ENCODE data around the gene ASTL. TPM values are rescaled to one million over a fixed set of nuclear protein-coding genes. Genes with fewer than 3 reads are reported as not detected.

Gene ASTL
- total and polyA plus RNA-seq, 9 of the 15 experiments (the other 6 are each of a cell fraction or from before 2014, with no cell fraction given) = not detected

DNA sequence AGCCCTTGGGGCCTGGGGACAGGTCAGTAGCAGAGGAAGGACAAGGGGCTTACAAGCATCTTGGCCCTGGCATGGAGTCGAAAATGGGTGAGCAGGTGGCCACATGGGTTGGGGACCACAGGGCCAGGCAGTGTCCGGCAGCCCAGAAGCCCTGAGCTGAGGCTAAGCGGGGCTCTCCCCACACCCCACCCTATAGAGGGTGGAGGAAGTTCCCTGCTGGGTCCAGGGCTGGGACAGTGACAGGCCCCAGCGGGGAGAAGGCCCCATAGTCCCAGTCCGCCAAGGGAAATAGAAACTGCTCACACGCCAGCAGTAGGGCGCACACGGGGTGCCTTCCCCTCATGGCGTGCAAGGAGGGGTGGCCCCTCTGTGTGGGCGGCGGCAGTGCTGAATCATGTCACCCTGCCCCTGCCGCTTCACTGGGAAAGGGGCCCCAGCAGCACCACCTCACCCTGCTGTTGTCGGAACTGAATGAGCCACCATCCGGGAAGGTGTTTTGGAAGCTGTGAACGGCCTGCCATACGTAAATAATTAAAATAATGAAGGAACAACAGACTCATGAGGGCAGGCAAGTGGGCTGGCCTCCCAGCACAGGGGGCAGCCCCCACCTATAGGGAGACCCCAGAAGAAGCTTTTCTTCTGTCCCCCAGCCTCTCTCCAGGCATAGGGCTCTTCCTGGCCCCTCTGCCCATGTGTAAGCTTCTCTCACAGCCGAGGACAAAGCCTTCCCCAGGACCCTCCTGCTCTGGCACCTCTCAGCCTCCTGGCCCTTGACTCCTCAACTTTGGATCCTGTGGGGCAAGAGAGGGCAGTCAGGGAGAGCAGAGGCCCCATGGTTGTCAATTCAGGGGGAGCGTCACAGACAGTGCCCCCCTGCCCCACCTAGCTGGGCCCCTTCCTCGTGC, 19.6 kb upstream of the ASTL start (continued):
- TF ChIP-seq, protein P1, sequence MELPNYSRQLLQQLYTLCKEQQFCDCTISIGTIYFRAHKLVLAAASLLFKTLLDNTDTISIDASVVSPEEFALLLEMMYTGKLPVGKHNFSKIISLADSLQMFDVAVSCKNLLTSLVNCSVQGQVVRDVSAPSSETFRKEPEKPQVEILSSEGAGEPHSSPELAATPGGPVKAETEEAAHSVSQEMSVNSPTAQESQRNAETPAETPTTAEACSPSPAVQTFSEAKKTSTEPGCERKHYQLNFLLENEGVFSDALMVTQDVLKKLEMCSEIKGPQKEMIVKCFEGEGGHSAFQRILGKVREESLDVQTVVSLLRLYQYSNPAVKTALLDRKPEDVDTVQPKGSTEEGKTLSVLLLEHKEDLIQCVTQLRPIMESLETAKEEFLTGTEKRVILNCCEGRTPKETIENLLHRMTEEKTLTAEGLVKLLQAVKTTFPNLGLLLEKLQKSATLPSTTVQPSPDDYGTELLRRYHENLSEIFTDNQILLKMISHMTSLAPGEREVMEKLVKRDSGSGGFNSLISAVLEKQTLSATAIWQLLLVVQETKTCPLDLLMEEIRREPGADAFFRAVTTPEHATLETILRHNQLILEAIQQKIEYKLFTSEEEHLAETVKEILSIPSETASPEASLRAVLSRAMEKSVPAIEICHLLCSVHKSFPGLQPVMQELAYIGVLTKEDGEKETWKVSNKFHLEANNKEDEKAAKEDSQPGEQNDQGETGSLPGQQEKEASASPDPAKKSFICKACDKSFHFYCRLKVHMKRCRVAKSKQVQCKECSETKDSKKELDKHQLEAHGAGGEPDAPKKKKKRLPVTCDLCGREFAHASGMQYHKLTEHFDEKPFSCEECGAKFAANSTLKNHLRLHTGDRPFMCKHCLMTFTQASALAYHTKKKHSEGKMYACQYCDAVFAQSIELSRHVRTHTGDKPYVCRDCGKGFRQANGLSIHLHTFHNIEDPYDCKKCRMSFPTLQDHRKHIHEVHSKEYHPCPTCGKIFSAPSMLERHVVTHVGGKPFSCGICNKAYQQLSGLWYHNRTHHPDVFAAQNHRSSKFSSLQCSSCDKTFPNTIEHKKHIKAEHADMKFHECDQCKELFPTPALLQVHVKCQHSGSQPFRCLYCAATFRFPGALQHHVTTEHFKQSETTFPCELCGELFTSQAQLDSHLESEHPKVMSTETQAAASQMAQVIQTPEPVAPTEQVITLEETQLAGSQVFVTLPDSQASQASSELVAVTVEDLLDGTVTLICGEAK (IDR thresholded peaks at IDR 0.05) = peak; percentile 40; the same call in 1 of the 2 replicates
- TF ChIP-seq, protein P1 (CRISPR knock-in tag; IDR thresholded peaks at IDR 0.05) = no peak
- TF ChIP-seq, protein P2, sequence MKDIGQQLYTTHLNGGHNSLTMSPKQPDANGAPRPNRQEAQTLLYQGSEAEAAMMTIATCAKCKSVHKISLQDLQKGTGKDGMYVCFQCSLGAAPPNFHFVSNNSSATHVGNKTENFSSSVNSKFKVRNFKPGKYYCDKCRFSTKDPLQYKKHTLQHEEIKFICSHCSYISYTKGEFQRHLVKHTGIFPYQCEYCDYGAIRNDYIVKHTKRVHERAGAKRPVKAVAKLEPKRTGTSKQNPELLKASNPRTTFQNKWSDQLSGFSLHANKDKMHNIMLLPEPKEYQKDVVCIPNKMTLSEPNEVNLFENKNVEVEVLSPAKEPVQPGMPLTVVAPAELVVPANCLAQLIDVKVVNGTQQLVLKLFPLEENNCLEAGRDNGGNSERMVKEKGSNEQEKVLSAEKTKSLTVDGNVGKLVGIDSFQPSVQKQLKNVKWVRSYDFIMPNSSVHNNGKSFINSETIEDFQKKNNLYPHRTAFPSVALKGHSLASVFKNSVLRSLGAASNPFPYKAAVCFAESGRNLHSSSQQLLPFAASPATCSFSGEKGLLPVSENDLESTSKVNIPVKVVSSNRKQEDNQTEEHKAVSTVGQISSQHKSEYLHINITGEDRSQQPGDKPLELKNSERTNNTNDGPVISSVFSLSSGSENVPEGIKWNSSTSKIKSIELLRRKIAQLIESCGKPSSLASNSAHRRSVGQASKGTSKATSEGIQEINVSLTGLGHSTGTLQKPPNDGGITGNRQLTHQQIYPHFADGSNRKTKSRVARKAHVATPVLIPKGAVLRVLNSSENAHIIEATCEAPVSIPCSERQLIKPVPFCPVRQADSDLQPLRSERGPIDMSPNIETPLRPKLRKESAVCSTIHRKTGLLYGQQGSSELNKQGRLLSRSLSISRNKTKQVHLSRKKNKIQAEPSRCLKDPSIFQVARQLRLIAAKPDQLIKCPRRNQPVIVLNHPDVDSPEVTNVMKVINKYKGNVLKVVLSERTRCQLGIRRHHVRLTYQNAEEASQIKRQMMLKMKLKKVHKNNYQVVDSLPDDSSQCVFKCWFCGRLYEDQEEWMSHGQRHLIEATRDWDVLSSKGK (CRISPR knock-in tag; IDR thresholded peaks at IDR 0.05) = no peak
- TF ChIP-seq, protein P3, sequence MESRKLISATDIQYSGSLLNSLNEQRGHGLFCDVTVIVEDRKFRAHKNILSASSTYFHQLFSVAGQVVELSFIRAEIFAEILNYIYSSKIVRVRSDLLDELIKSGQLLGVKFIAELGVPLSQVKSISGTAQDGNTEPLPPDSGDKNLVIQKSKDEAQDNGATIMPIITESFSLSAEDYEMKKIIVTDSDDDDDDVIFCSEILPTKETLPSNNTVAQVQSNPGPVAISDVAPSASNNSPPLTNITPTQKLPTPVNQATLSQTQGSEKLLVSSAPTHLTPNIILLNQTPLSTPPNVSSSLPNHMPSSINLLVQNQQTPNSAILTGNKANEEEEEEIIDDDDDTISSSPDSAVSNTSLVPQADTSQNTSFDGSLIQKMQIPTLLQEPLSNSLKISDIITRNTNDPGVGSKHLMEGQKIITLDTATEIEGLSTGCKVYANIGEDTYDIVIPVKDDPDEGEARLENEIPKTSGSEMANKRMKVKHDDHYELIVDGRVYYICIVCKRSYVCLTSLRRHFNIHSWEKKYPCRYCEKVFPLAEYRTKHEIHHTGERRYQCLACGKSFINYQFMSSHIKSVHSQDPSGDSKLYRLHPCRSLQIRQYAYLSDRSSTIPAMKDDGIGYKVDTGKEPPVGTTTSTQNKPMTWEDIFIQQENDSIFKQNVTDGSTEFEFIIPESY (CRISPR knock-in tag; IDR thresholded peaks at IDR 0.05) = peak; percentile 69
- TF ChIP-seq L3MBTL2 (IDR thresholded peaks at IDR 0.05) (peak; percentile 53; the same call in 1 of the 2 replicates), KAT7 (CRISPR knock-in tag; IDR thresholded peaks at IDR 0.05; ENCODE audit: borderline replicate concordance) (no peak), PHB (CRISPR knock-in tag; IDR thresholded peaks at IDR 0.05) (no peak), ZBED1 (IDR thresholded peaks at IDR 0.05) (no peak), NFRKB (IDR thresholded peaks at IDR 0.05; ENCODE audit: low read depth) (peak; percentile 81), TRIM24 (IDR thresholded peaks at IDR 0.05) (0 out of 4 replicates have a peak, but pooled peaks of 1 of the 2 experiments have one; percentile 25)
- TF ChIP-seq, protein P4, sequence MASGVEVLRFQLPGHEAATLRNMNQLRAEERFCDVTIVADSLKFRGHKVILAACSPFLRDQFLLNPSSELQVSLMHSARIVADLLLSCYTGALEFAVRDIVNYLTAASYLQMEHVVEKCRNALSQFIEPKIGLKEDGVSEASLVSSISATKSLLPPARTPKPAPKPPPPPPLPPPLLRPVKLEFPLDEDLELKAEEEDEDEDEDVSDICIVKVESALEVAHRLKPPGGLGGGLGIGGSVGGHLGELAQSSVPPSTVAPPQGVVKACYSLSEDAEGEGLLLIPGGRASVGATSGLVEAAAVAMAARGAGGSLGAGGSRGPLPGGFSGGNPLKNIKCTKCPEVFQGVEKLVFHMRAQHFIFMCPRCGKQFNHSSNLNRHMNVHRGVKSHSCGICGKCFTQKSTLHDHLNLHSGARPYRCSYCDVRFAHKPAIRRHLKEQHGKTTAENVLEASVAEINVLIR (CRISPR knock-in tag; IDR thresholded peaks at IDR 0.05) = no peak
